22Rv1 (cell line): ENCODE results near the gene ARL5C.

ENCODE experiments used
- CTCF ChIP-seq: fragments of 450-650 bp; IDR thresholded peaks from 2 replicates; pipeline ENCODE4 v1.5.1; 2017; ENCODE audit warnings: mild to moderate bottlenecking
- ZFX ChIP-seq: fragments of 450-650 bp; IDR thresholded peaks from 2 replicates; pipeline ENCODE4 v1.6.1; 2017; ENCODE audit warnings: antibody characterized with exemption, borderline replicate concordance

DNA sequence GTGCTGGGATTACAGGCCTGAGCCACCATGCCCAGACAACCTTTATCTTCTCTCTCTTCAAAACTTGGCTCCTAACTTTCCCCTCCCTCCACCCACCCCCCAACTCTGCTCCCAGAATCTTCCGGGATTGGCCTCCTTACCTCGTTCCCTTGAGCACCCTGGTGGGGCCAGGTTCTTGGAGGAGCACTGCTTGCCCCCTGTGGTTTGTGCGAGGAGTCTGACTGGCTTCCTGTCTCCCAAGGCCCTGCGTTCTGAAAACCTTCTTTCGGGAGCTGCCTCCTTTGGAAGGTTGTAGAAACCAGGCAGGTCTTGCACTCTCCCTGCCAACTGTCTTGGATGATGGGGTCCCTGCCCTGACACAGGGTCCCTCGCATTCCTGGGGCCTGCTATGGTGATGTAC, 34.3 kb downstream of the ARL5C start:
- no peak for TF ChIP-seq CTCF
- no peak for TF ChIP-seq ZFX
